Activated CD4-positive, alpha-beta T cell treated with anti-CD3 and anti-CD28 coated beads, Interleukin-2, amount 50 U/mL, for 1 hour (primary cell): Measurements from ENCODE around the gene LTB4R2.

Source experiments
- DNase-seq: peaks from one replicate; pipeline ENCODE4 v3.0.0-alpha.2; 2020

LTB4R2 gene

DNA sequence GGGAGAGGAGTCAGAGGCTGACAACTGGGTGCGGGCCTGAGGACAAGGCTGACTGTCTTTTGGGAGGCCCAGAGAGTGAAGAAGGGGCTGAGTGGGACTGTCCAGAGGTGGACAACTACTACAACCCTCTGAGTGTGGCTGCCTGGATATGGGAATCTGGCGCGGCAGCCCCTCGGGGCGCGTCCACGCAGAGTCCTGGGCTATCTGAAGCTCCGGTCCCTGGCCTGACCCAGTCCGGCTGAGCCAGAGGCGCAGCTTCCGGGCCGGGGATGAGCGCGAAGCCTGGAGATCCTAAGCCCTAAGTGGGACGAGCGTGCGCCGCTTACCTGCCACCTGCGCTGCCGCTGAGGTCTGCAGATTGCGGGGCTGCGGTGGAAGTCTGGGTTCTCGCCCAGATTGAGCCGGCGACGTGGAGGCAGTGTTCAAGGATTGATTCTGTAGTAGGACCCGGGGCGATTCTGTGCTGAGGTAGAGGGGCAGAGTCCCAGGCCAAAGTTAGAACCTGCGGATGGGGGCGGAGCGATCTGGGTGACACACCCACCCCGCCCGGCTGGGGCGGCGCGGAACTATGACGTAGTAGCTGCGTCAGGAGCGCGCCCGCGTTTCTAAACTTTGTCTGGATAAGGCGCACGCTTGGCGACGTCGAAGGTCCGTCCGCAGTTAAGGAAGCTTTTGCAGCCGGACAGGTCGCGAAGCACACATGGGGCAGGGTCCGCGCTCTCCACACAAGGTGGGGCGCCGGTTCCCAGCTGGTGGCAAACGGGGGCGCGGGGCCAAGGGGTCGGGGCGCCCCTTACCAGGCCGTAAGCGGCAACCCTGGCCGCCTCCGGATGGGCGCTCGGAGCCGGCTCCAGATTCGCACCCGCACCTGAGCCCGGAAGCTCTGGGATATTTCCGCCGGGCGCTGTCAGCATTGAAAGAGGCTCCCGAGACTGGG, 10.4 kb upstream of the LTB4R2 start, which contains the start of the genes DHRS1 and NOP9:
TSS of gene DHRS1 (minus strand) at position 526 of the 937 bp plus-strand sequence. CDS start 674 bp downstream, outside the sequence.
TSS of gene NOP9 (plus strand) at position 596 of the 937 bp plus-strand sequence. CDS start at position 701, 105 bp downstream.
- DNase-seq = peak; percentile 94

DNA sequence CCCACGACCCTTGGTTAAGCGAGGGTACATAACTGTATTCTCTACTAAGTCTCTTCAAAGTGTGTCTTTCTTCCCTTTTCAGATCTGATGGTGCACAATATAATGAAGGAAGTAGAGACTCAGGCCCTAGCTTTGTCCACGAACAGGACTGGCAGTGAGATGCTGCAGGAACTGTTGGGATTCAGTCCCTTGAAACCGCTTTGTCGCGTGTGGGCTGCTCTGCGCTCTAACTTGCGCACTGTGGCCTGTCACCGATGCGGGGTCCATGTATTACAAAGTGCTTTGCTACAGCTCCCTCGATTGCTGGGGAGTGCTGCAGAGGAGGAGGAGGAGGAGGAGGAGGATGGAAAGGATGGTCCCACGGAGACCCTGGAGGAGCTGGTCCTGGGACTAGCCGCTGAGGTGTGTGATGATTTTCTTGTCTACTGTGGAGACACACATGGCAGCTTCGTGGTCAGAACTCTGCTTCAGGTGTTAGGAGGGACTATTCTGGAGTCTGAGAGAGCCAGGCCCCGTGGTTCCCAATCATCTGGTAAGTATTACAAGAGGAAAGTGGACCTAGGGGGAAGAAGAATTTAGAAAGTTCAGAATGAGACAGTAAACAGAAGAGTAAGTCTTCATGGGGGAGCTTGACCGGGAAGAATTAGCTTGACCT, 9.5 kb upstream of the LTB4R2 start:
- DNase-seq = no peak

DNA sequence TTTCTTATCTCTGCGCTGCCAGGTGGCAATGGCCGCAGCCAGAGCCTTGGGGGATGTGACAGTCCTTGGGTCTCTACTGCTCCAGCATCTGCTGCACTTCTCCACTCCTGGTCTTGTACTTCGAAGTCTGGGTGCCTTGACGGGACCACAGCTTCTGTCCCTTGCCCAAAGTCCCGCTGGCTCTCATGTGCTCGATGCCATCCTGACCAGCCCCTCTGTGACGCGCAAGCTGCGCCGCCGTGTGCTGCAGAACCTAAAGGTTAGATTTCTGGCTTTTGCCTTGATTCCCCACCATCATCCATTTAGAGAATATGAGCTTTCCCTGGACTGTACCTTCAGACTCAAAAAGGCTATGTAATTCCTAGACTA, 5.9 kb upstream of the LTB4R2 start:
- DNase-seq = no peak

DNA sequence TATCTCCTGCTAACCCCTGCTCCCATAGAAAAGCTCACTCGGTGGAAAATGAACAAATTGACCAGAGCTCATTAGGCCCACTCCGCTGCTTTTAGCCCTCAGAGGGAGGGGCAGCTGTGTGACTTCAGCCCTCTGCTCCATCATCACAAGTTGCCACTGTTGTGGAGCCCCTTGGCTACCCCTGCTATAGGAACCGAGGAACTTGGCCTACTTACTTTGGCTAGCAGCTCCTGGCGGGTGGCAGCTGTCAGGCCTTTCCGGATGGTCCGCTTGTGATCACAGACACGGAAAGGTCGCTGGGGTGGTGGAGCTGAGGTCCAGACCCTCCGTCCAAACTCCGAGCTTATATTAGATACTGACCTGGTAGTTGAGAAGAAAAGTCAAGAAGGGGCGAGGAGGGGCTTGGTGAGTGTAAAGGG, 2.8 kb upstream of the LTB4R2 start:
- no peak for DNase-seq

DNA sequence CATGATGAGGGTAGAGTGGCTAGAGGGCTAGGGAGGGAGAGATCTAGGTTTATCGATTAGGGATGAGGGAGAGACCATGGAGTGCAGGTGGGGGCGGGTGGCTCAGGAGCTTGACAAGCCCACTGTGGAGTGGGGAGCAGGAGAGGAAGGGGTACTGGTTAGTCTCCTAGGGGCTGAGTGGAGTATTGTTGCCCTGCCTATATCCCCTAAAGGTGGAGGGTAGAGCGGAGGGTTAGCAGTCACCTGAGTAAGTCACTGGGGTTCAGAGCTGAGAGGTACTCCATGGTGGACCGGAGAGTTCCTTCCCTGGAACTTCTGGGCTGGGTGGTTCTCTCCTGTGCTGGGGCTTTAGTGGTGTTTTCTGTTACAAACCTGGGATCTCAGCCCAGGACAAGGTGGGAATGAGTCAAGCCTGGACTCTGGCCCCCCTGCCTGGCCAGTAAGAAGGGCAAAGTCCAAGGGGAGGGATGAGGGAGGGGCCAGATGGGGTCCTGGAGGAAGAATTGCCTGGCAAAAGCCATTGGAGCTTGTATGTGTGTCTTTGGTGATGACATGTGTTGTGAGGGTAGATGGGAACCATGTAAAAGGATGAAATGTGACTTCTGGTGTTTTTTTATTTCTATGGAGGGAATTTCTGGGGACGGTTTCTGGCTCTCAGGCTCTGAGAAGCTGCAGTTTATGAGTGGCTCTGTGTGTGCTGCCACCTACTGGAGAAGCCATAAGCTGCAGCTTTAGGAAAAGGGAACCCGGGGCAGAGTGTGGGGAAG, 2.2 kb upstream of the LTB4R2 start, which contains the start of gene CIDEB:
TSS of gene CIDEB (minus strand) at position 403 of the 767 bp plus-strand sequence. CDS start at position 284, 119 bp downstream.
- peak; percentile 57 for DNase-seq

DNA sequence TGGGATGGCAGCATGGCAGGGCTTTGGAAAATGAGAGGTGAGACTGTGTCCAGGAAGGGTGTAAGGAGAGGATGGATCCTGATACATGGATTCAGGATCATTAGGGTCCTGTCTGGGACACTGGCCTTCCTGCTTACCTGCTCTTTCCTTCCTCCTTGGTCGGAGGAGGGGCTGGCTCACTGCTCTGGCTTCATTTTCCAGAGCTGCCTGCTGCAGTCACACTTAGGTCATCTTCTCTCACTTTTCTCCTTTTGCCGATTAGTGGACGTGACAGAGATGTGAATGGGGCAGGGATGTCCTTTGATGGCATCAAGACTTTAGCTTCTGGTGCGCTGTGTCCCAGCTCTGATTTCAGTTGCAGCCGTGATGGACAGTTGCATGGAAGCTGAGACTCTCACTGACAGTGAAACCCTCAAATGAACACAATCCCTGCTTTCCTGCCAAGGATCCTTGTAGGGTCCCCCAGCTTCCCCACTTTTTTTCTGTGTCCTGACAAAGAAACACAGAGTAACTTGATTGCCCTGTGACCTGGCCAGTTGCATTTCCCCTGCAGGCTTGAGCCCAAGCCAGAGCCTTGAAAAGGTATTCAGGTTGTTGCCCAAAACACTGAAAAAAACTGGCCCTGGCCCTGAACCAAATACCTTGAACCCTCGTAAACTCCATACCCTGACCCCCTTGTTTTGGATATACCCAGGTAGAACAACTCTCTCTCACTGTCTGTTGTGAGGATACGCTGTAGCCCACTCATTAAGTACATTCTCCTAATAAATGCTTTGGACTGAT, 1.4 kb upstream of the LTB4R2 start:
- no peak for DNase-seq

DNA sequence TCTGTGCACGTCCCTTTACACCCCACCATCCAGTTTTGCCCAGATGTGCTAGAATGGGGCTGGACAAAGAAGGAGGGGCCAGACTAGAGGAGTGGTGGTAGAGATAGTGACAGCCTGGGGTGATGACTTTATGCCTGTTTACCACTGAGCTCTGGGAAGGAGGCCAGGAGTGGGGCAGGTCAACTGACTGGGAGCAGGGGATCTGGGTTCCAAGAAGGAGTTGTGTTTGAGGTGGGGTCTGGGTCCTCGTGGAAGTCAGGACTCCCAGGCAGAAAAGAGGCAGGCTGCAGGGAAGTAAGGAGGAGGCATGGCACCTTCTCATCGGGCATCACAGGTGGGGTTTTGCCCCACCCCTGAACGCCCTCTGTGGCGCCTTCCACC, 315 bp downstream of the LTB4R2 start:
- DNase-seq = no peak

DNA sequence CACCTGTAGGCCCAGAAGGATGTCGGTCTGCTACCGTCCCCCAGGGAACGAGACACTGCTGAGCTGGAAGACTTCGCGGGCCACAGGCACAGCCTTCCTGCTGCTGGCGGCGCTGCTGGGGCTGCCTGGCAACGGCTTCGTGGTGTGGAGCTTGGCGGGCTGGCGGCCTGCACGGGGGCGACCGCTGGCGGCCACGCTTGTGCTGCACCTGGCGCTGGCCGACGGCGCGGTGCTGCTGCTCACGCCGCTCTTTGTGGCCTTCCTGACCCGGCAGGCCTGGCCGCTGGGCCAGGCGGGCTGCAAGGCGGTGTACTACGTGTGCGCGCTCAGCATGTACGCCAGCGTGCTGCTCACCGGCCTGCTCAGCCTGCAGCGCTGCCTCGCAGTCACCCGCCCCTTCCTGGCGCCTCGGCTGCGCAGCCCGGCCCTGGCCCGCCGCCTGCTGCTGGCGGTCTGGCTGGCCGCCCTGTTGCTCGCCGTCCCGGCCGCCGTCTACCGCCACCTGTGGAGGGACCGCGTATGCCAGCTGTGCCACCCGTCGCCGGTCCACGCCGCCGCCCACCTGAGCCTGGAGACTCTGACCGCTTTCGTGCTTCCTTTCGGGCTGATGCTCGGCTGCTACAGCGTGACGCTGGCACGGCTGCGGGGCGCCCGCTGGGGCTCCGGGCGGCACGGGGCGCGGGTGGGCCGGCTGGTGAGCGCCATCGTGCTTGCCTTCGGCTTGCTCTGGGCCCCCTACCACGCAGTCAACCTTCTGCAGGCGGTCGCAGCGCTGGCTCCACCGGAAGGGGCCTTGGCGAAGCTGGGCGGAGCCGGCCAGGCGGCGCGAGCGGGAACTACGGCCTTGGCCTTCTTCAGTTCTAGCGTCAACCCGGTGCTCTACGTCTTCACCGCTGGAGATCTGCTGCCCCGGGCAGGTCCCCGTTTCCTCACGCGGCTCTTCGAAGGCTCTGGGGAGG, 985 bp downstream of the LTB4R2 start, which contains the start of gene LTB4R:
TSS of gene LTB4R (plus strand) at position 857 of the 959 bp plus-strand sequence. CDS start 4,150 bp downstream, outside the sequence.
- peak; percentile 65 for DNase-seq

DNA sequence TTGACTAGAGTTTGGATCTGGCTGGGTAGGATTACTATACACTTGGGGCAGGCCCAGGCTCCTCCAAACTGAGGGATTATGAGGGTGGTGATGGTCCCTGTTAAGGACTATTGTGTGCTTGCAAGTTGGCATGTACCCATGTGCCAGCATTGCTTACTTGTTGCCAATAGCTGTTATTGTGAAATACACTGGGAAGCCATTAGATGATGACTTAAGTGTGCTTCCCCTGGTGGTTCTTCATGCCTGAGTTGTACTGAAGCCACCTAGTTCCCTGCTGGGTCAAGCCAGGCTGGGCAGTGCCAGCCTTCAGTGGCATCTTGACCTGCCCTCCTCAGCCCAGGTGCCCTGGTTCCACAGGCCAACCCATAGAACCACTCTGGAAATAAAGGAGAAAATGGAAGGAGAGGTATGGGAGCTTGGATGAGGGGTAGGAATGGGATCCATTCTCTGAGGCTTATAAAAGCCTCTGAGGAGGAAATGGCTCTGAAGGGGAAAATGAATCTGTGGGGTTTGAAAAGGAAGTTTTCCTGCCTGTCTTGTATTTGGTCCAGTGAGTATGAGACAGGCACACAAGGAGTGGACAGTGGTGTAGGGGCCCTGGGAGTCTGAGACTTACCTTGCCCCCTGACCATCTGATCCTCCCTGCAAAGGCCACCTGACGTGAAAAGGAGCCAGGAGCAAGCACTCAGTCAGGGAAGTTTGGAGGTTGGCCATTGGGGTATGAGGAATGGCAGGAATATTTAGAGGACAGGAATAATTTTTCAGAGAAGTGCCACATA, 2.1 kb downstream of the LTB4R2 start:
- DNase-seq = no peak

DNA sequence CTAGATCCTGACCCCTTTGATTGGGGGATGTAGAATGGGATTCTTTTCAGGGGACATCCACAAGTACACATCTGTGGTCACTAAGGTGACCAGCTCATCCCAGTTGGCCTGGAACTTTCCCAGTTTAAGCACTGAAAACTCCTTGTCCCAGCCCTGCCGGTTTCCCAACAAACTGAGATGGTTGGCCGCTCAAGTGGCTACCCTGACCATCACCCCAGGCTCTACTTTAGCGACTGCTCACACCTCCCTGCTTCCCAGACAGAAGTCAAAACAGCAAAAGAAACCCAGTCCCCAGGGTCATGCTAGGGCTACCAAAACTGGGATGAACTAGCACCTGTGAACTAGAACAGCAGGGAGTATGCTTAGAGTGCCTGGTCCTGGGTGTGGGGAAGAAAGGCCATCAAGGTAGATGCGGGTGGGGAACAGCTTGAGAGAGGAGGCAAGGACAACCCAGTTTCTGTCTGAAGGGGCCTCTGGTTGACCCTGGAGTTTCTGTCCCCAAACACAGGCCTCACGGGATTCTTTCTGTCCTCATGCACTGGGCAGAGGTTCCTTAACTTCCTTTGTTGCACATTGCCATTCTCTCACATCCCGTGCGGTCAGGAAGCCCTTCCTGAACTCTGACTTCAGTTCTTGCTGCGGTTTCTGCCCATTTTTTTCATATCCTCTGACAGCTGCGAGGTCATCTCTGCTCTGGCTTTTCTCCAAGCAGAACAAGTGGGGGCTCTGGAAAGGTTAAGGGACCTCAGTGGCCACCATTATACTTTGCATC, 3.0 kb downstream of the LTB4R2 start:
- DNase-seq = no peak

DNA sequence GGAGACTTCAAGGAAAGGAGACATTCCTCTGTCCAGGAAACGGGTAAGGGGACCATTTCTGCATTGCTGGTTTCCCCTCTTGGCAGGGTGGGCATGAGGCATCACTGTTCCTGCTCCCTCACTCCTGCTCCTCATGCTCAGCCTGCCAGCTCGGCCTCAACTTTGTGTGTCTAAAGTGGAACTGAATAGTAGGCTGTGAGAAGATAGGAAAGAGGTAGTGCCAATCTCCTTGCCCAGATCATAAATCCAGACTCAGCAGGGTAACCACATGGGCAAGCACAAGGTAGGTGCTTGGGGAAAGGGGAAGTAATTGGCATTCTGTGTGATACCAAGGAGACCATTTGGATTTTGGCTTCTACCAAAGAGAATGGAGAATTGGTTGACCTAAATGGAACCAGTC, 4.0 kb downstream of the LTB4R2 start:
- no peak for DNase-seq

DNA sequence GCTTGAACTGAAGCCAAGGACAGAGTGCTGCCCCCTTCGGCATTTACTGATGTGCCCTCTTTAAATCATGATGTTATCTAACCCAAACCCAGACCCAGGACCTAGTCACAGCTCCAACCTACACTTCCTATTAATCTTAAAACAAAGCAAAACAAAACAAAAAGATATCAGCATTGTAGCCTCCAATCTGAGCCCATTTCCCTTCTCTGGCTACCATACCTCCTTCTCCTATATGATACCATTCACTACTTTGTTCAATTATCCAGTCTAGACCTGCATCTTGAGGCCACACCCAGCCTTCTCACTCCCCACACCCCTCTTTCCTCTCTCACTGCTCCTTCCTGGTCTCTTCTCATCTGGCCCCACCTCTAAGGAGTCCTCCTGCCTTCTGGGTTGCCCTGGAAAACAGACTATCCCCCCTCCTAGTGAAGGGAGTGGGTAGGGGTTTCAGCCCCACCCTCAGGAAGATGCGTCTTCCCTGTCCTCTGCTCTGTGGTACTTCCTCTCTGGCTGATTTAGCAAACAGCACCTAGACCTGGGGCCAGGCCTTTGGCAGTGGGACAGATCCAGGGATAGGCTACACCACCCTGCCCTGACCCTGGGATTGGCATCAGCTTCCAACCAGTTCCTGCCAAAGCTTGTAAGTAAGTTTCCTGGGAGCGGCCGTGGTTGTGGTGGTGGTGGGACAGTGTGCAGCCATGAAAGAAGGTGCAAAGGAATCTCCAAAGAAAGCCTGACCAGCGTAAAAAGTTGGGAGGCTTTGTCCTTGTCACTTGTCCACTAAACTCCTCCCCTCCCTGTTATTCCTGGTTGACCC, 4.6 kb downstream of the LTB4R2 start:
- DNase-seq = no peak

DNA sequence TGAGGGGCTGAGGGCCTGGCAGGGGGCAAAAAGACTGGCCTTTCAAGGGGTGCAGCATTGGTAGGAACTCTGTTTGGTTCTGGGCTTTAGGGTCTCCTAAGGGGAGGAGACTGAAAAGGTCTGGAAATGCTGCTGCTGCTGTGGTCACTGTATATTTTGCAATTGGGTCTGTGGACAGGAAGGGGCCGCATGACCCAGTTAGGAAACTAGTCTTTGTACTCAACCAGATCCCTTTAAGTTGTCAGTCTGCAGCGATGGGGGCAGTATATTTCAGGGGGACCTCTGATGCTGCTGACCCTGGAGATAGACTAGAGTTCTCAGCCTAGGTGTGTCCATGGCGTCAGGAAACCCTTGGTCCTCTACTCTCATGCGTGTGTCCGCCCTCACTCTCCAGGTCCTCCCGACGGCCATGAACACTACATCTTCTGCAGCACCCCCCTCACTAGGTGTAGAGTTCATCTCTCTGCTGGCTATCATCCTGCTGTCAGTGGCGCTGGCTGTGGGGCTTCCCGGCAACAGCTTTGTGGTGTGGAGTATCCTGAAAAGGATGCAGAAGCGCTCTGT, 5.4 kb downstream of the LTB4R2 start:
- no peak for DNase-seq

DNA sequence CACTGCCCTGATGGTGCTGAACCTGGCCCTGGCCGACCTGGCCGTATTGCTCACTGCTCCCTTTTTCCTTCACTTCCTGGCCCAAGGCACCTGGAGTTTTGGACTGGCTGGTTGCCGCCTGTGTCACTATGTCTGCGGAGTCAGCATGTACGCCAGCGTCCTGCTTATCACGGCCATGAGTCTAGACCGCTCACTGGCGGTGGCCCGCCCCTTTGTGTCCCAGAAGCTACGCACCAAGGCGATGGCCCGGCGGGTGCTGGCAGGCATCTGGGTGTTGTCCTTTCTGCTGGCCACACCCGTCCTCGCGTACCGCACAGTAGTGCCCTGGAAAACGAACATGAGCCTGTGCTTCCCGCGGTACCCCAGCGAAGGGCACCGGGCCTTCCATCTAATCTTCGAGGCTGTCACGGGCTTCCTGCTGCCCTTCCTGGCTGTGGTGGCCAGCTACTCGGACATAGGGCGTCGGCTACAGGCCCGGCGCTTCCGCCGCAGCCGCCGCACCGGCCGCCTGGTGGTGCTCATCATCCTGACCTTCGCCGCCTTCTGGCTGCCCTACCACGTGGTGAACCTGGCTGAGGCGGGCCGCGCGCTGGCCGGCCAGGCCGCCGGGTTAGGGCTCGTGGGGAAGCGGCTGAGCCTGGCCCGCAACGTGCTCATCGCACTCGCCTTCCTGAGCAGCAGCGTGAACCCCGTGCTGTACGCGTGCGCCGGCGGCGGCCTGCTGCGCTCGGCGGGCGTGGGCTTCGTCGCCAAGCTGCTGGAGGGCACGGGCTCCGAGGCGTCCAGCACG, 6.1 kb downstream of the LTB4R2 start:
- no peak for DNase-seq

DNA sequence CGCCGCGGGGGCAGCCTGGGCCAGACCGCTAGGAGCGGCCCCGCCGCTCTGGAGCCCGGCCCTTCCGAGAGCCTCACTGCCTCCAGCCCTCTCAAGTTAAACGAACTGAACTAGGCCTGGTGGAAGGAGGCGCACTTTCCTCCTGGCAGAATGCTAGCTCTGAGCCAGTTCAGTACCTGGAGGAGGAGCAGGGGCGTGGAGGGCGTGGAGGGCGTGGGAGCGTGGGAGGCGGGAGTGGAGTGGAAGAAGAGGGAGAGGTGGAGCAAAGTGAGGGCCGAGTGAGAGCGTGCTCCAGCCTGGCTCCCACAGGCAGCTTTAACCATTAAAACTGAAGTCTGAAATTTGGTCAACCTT, 6.6 kb downstream of the LTB4R2 start:
- no peak for DNase-seq

DNA sequence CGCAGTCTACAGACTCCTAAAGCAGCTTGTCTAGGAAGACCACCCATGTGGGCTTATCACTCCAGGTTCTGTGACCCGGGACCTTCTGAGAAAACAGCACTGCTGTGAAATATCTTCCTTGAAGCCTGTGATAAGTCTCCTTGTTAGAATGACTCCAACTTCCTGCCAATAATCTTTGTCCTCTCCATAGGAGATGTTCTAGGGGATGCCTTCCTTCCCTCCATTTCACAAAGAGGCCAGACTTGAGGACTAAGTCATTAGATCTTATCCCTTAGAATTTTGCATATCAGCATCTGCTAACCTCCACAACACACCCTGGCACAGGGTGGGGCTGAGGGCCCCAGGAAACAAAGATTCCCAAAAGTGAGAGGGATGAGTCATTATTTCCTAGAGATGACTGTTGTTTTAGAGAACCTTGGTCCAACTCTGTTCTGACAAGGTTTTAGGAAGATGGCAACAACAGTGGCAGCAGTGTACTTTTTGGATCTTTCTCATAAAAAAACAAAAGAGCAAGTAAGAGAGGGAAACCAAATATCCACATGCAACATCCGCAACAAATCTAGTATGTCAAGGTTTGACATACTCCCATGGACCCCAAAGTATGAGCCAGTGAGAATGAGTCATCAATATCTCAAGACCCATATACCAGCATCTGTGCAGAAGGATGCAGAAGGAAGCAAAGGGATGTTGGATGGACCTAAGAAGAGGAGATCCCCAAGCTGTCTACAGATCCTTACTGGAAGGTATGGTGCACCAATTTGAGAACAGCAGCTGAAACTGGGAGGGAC, 7.4 kb downstream of the LTB4R2 start:
- no peak for DNase-seq
